HCT116 (cell line): ENCODE results near the gene TRIM49D1. TPM values are rescaled to one million over a fixed set of nuclear protein-coding genes. Genes with fewer than 3 reads are reported as not detected.

Source experiments
- ATAC-seq: fragments of 200-7000 bp; cut with Tn5 transposase; 2 replicates; pipeline ENCODE4 v1.9.1; 2020; ENCODE audit warnings: mild to moderate bottlenecking, moderate library complexity
- Bru-seq: library from RNA; stranded (reverse); fragments of 400-500 nt; gene quantifications from one replicate; lab custom pipeline; 2021; lab: Mats Ljungman, UMichigan
- BruChase-seq, 2 experiments: library from RNA; stranded (reverse); fragments of 400-500 nt; gene quantifications; one replicate each; lab custom pipeline; 2021; lab: Mats Ljungman, UMichigan
- BruUV-seq: library from RNA; stranded (reverse); fragments of 400-500 nt; replicated peaks from 2 replicates; lab custom pipeline; 2021; lab: Mats Ljungman, UMichigan
- CTCF ChIA-PET: fragments of 300-600 bp; sonication (Branson Sonifier 250); formaldehyde crosslinking; loops from one replicate; lab custom pipeline; 2021; ENCODE audit warnings: antibody characterized with exemption; lab: Charles Lee
- POLR2A ChIA-PET: fragments of 300-600, 350-600 bp; sonication (Branson Sonifier 250); formaldehyde crosslinking; loops from one replicate; lab custom pipeline; 2021; ENCODE audit warnings: antibody characterized with exemption; lab: Charles Lee
- RAD21 ChIA-PET, 2 experiments: fragments of 300-600 bp; sonication (Branson Sonifier 250); formaldehyde crosslinking; loops; one replicate each; lab custom pipeline; 2023; ENCODE audit warnings: low total read pairs in 2 of 2; ENCODE audit not compliant: uncharacterized antibody in 2 of 2, unreplicated experiment in 2 of 2, low non-redundant PET in 1 of 2; lab: Charles Lee
- DNase-seq: peaks from one replicate; pipeline ENCODE4 v3.0.0-alpha.2; 2010; ENCODE audit warnings: low read depth, low spot score
- H2AFZ ChIP-seq: fragments of 200-600 bp; shearing (Covaris generic), sonication (generic); 2 replicates; pipeline ENCODE4 v1.6.1; 2017; ENCODE audit warnings: low read depth, mixed run types, mixed read lengths, antibody characterized with exemption, low read length; ENCODE audit not compliant: poor library complexity, severe bottlenecking
- H3K27ac ChIP-seq: 2 replicates; pipeline ENCODE4 v1.5.1; 2012; ENCODE audit warnings: low read depth, low read length
- H3K27me3 ChIP-seq: fragments of 200-600 bp; sonication (generic); 2 replicates; pipeline ENCODE4 v1.6.1; 2016; ENCODE audit warnings: mixed run types, low read length, mixed read lengths; ENCODE audit not compliant: insufficient read depth
- H3K36me3 ChIP-seq, 2 experiments: fragments of 200-500 bp in 1 of 2; fragments of 200-600 bp in 1 of 2; sonication (Bioruptor generic) in 1 of 2; sonication (generic) in 1 of 2; 2 replicates each; pipeline versions ENCODE4 v1.5.1 to v1.6.1; 2014 to 2016; ENCODE audit warnings: low read length in 2 of 2, inconsistent platforms in 1 of 2, mixed read lengths in 1 of 2, mixed run types in 1 of 2; ENCODE audit not compliant: insufficient read depth in 2 of 2, control insufficient read depth in 1 of 2
- H3K4me1 ChIP-seq, 2 experiments: fragments of 200-600 bp in 1 of 2; sonication (generic) in 1 of 2; 2 replicates each; pipeline versions ENCODE4 v1.5.1 to v1.6.1; 2012 to 2017; ENCODE audit warnings: low read length in 2 of 2, inconsistent platforms in 1 of 2, mild to moderate bottlenecking in 1 of 2, mixed read lengths in 1 of 2, mixed run types in 1 of 2, moderate library complexity in 1 of 2; ENCODE audit not compliant: insufficient read depth in 2 of 2, control insufficient read depth in 1 of 2
- H3K4me2 ChIP-seq: fragments of 200-600 bp; sonication (generic); 2 replicates; pipeline ENCODE4 v1.6.1; 2017; ENCODE audit warnings: mixed run types, low read length, mixed read lengths
- H3K4me3 ChIP-seq, 2 experiments: fragments of 200-600 bp in 1 of 2; sonication (generic) in 1 of 2; replicated peaks in 1 of 2; 2 replicates each; pipeline ENCODE4 v1.5.1; 2011 to 2016; ENCODE audit warnings: low read length in 2 of 2, control low read depth in 1 of 2, low read depth in 1 of 2, mild to moderate bottlenecking in 1 of 2, mixed read lengths in 1 of 2, mixed run types in 1 of 2
- H3K79me2 ChIP-seq: fragments of 200-600 bp; sonication (generic); 2 replicates; pipeline ENCODE4 v1.6.1; 2017; ENCODE audit warnings: mild to moderate bottlenecking, mixed run types, low read length, moderate library complexity, mixed read lengths; ENCODE audit not compliant: insufficient read depth
- H3K9ac ChIP-seq: fragments of 200-600 bp; sonication (generic); 2 replicates; pipeline ENCODE4 v1.6.1; 2016; ENCODE audit warnings: low read length, mixed read lengths
- H3K9me2 ChIP-seq: fragments of 200-600 bp; sonication (generic), shearing (Covaris generic); 2 replicates; pipeline ENCODE4 v1.6.1; 2017; ENCODE audit warnings: mixed run types, mild to moderate bottlenecking, moderate library complexity; ENCODE audit not compliant: insufficient read depth
- H3K9me3 ChIP-seq, 2 experiments: fragments of 200-500 bp in 1 of 2; fragments of 200-600 bp in 1 of 2; sonication (Bioruptor generic) in 1 of 2; sonication (generic) in 1 of 2; 2 replicates each; pipeline ENCODE4 v1.6.1; 2014 to 2017; ENCODE audit warnings: low read length in 2 of 2, mixed read lengths in 2 of 2, inconsistent platforms in 1 of 2, low read depth in 1 of 2, mild to moderate bottlenecking in 1 of 2, mixed run types in 1 of 2, moderate library complexity in 1 of 2; ENCODE audit not compliant: control insufficient read depth in 1 of 2, insufficient read depth in 1 of 2
- H4K20me1 ChIP-seq: fragments of 200-600 bp; sonication (generic), shearing (Covaris generic); 2 replicates; pipeline ENCODE4 v1.6.1; 2017; ENCODE audit warnings: mixed run types, mild to moderate bottlenecking, moderate library complexity; ENCODE audit not compliant: insufficient read depth
- ATF3 ChIP-seq: IDR thresholded peaks from 2 replicates; pipeline ENCODE4 v1.6.1; 2012
- CBX3 ChIP-seq: IDR thresholded peaks from 2 replicates; pipeline ENCODE4 v1.6.1; 2012; ENCODE audit warnings: low read depth
- CEBPB ChIP-seq: IDR thresholded peaks from 2 replicates; pipeline ENCODE4 v1.6.1; 2012; ENCODE audit warnings: low read depth
- CTCF ChIP-seq, 3 experiments: fragments of 200-600 bp in 1 of 3; sonication (generic) in 1 of 3; IDR thresholded peaks in 2 of 3; conservative IDR thresholded peaks in 1 of 3; 2 replicates each; pipeline ENCODE4 v1.5.1; 2012 to 2017; ENCODE audit warnings: low read depth in 2 of 3, low read length in 2 of 3, antibody characterized with exemption in 1 of 3, borderline replicate concordance in 1 of 3, control low read depth in 1 of 3, mild to moderate bottlenecking in 1 of 3, mixed read lengths in 1 of 3, mixed run types in 1 of 3, moderate library complexity in 1 of 3; ENCODE audit not compliant: insufficient read depth in 1 of 3
- EGR1 ChIP-seq: IDR thresholded peaks from 2 replicates; pipeline ENCODE4 v1.6.1; 2012; ENCODE audit warnings: low read depth
- ELF1 ChIP-seq: IDR thresholded peaks from 2 replicates; pipeline ENCODE4 v1.6.1; 2012; ENCODE audit warnings: low read depth, borderline replicate concordance
- MAX ChIP-seq: IDR thresholded peaks from 2 replicates; pipeline ENCODE4 v1.6.1; 2012
- POLR2A ChIP-seq: IDR thresholded peaks from 2 replicates; pipeline ENCODE4 v1.7.0; 2011; ENCODE audit warnings: borderline replicate concordance; ENCODE audit not compliant: insufficient read depth, insufficient read length; ENCODE audit errors: extremely low read depth
- RAD21 ChIP-seq: IDR thresholded peaks from 2 replicates; pipeline ENCODE4 v1.6.1; 2012; ENCODE audit warnings: low read depth, mild to moderate bottlenecking
- REST ChIP-seq: IDR thresholded peaks from 2 replicates; pipeline ENCODE4 v1.6.1; 2012; ENCODE audit warnings: low read depth
- SIN3A ChIP-seq: IDR thresholded peaks from 2 replicates; pipeline ENCODE4 v1.6.1; 2012; ENCODE audit warnings: low read depth
- YY1 ChIP-seq: IDR thresholded peaks from 2 replicates; pipeline ENCODE4 v1.6.1; 2011; ENCODE audit warnings: low read length, low read depth, moderate library complexity, mild to moderate bottlenecking; ENCODE audit not compliant: insufficient replicate concordance; ENCODE audit errors: extremely low read depth
- ZBTB33 ChIP-seq: IDR thresholded peaks from 2 replicates; pipeline ENCODE4 v1.6.1; 2011; ENCODE audit warnings: mild to moderate bottlenecking, low read length, moderate library complexity; ENCODE audit not compliant: insufficient replicate concordance; ENCODE audit errors: extremely low read depth
- ZFX ChIP-seq: fragments of 450-650 bp; IDR thresholded peaks from 2 replicates; pipeline ENCODE4 v1.6.1; 2017
- intact Hi-C: fragments of 100-400 bp; cut with micrococcal nuclease; formaldehyde crosslinking; loops from 2 replicates; pipeline ENCODE4 v1.10.0; 2022
- long read RNA-seq: library from polyadenylated mRNA; unstranded; transcript quantifications from one replicate; pipeline ENCODE4 v2.0.0, GENCODE V29; 2021; ENCODE audit not compliant: unreplicated experiment
- polyA plus RNA-seq: library from polyadenylated mRNA; unstranded; fragments of >200 nt; gene quantifications from 2 replicates; pipeline ENCODE4 v1.2.1, GENCODE V29; 2012; ENCODE audit warnings: missing spikeins
- total RNA-seq: library from RNA; stranded (reverse); gene quantifications from one replicate; pipeline ENCODE4 v1.2.1, GENCODE V29; 2021; ENCODE audit not compliant: unreplicated experiment

Gene TRIM49D1
- total RNA-seq (not detected), Bru-seq, nascent RNA (not detected), BruChase-seq, experiment 1, labeled RNA remaining after a 6-hour chase (not detected), BruChase-seq, experiment 2, labeled RNA remaining after a 2-hour chase (not detected)
- not detected in 2 replicates for polyA plus RNA-seq
- long read RNA-seq = 0 reads

- no peaks in the 10 kb centered on the region for H3K9me2 ChIP-seq
- POLR2A ChIA-PET = no interaction called here
- intact Hi-C loops = no loop called here
- CTCF ChIA-PET = no interaction called here
- H3K9ac ChIP-seq = no peak within 1 kb of the TSS
- H3K27me3 ChIP-seq = peaks cover 6% of the 10 kb centered on the region
- BruUV-seq = no TSS peak
- H2AFZ ChIP-seq = no peak within 1 kb of the TSS
- no peak within 1 kb of the TSS for H3K27ac ChIP-seq
- TF ChIP-seq RAD21 (no peak), ATF3 (no peak), CEBPB (no peak), REST (no peak), CBX3 (no peak), ZFX (no peak), YY1 (no peak), POLR2A (no peak), CTCF (IDR thresholded peaks at IDR 0.05 in 2 of 3, conservative IDR thresholded peaks at IDR 0.05 in 1 of 3; ENCODE audit: borderline replicate concordance in 1 of 3, insufficient read depth in 1 of 3, low read depth in 2 of 3, low read length in 2 of 3) (no peak), SIN3A (no peak), MAX (no peak), ELF1 (no peak), ZBTB33 (no peak), EGR1 (no peak)
- no peak for DNase-seq
- no peak within 1 kb of the TSS for H3K4me2 ChIP-seq
- RAD21 ChIA-PET = no interaction called here
- no peaks in the 10 kb centered on the region for H3K36me3 ChIP-seq
- ATAC-seq = no peak
- H3K9me3 ChIP-seq = no peaks in the 10 kb centered on the region
- no peaks in the 10 kb centered on the region for H4K20me1 ChIP-seq
- no peak within 1 kb of the TSS for H3K4me3 ChIP-seq
- H3K79me2 ChIP-seq = no peaks in the 10 kb centered on the region
- no peaks in the 10 kb centered on the region for H3K4me1 ChIP-seq
Measured at GRCh38 chr11:89922195-89922660, at the start of gene TRIM49D1. TRIM49D1 (minus strand) TSS chr11:89922245; CDS start chr11:89917710, 4,535 bp downstream.
